Liver (tissue), 3 donors: ENCODE measurements around the gene RAD9A.

Source experiments
- ATF3 ChIP-seq: IDR thresholded peaks from 2 replicates; pipeline ENCODE4 v1.6.1; 2016; ENCODE audit warnings: antibody characterized with exemption
- EGR1 ChIP-seq, 2 donors: IDR thresholded peaks; 2 replicates each; pipeline ENCODE4 v1.6.1; 2016 to 2018; ENCODE audit warnings: antibody characterized with exemption in 2 of 2, low read depth in 2 of 2
- JUND ChIP-seq, 2 donors: IDR thresholded peaks; 2 replicates each; pipeline ENCODE4 v1.6.1; 2016; ENCODE audit warnings: antibody characterized with exemption in 2 of 2
- MAX ChIP-seq: IDR thresholded peaks from 2 replicates; pipeline ENCODE4 v1.6.1; 2016; ENCODE audit warnings: antibody characterized with exemption
- RAD21 ChIP-seq, 2 donors: IDR thresholded peaks; 2 replicates each; pipeline ENCODE4 v1.6.1; 2016; ENCODE audit warnings: antibody characterized with exemption in 2 of 2, mild to moderate bottlenecking in 2 of 2
- REST ChIP-seq: IDR thresholded peaks from 2 replicates; pipeline ENCODE4 v1.6.1; 2016; ENCODE audit warnings: antibody characterized with exemption, mild to moderate bottlenecking
- RXRA ChIP-seq, 2 donors: IDR thresholded peaks; 2 replicates each; pipeline ENCODE4 v1.6.1; 2017 to 2018; ENCODE audit warnings: antibody characterized with exemption in 2 of 2, mild to moderate bottlenecking in 1 of 2
- SP1 ChIP-seq: IDR thresholded peaks from 2 replicates; pipeline ENCODE4 v1.6.1; 2018; ENCODE audit warnings: antibody characterized with exemption, mild to moderate bottlenecking
- TAF1 ChIP-seq: conservative IDR thresholded peaks from 2 replicates; pipeline ENCODE4 v1.6.1; 2016; ENCODE audit warnings: antibody characterized with exemption, mild to moderate bottlenecking
- YY1 ChIP-seq: IDR thresholded peaks from 2 replicates; pipeline ENCODE4 v1.6.1; 2016; ENCODE audit warnings: antibody characterized with exemption, mild to moderate bottlenecking
- TF ChIP-seq, protein P1 (sequence below): fragments of 150-350 bp; IDR thresholded peaks from 2 replicates; pipeline ENCODE4 v1.5.1; 2017; ENCODE audit warnings: improper control_type of control experiment, low read depth, low read length; ENCODE audit not compliant: missing input control
- TF ChIP-seq, protein P2 (sequence below): IDR thresholded peaks from 2 replicates; pipeline ENCODE4 v1.6.1; 2016; ENCODE audit warnings: antibody characterized with exemption
- donor health status: healthy.
- donor health status: healthy.

DNA sequence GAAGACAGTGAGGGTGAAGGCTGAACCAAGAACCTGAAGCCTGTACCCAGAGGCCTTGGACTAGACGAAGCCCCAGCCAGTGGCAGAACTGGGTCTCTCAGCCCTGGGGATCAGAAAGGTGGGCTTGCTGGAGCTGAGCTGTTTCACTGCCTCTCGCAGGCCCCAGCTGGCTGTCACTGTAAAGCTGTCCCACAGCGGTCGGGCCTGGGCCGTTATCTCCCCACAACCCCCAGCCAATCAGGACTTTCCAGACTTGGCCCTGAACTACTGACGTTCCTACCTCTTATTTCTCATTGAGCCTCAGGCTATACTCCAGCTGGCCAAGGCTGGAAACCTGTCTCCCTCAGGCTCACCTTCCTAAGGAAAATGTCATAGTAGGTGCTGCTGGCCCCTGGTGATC is 5.8 kb downstream of the RAD9A start:
- TF ChIP-seq REST: no peak
- TF ChIP-seq, protein P1, sequence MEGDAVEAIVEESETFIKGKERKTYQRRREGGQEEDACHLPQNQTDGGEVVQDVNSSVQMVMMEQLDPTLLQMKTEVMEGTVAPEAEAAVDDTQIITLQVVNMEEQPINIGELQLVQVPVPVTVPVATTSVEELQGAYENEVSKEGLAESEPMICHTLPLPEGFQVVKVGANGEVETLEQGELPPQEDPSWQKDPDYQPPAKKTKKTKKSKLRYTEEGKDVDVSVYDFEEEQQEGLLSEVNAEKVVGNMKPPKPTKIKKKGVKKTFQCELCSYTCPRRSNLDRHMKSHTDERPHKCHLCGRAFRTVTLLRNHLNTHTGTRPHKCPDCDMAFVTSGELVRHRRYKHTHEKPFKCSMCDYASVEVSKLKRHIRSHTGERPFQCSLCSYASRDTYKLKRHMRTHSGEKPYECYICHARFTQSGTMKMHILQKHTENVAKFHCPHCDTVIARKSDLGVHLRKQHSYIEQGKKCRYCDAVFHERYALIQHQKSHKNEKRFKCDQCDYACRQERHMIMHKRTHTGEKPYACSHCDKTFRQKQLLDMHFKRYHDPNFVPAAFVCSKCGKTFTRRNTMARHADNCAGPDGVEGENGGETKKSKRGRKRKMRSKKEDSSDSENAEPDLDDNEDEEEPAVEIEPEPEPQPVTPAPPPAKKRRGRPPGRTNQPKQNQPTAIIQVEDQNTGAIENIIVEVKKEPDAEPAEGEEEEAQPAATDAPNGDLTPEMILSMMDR: no peak
- TF ChIP-seq SP1: no peak
- TF ChIP-seq YY1: no peak
- TF ChIP-seq RAD21 (IDR thresholded peaks at IDR 0.05): no peak
- TF ChIP-seq MAX: no peak
- TF ChIP-seq TAF1: no peak
- TF ChIP-seq, protein P2, sequence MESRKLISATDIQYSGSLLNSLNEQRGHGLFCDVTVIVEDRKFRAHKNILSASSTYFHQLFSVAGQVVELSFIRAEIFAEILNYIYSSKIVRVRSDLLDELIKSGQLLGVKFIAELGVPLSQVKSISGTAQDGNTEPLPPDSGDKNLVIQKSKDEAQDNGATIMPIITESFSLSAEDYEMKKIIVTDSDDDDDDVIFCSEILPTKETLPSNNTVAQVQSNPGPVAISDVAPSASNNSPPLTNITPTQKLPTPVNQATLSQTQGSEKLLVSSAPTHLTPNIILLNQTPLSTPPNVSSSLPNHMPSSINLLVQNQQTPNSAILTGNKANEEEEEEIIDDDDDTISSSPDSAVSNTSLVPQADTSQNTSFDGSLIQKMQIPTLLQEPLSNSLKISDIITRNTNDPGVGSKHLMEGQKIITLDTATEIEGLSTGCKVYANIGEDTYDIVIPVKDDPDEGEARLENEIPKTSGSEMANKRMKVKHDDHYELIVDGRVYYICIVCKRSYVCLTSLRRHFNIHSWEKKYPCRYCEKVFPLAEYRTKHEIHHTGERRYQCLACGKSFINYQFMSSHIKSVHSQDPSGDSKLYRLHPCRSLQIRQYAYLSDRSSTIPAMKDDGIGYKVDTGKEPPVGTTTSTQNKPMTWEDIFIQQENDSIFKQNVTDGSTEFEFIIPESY: no peak
- TF ChIP-seq ATF3: no peak
- no peak for TF ChIP-seq EGR1 (IDR thresholded peaks at IDR 0.05; ENCODE audit: low read depth in 2 of 2)
- TF ChIP-seq RXRA (IDR thresholded peaks at IDR 0.05): no peak
- TF ChIP-seq JUND (IDR thresholded peaks at IDR 0.05): no peak
